ENCODE measurements around the gene P2RX1.
A peak's percentile ranks its signal among the peaks of the same experiment; 100 is the strongest.

The P2RX1 gene

DNA sequence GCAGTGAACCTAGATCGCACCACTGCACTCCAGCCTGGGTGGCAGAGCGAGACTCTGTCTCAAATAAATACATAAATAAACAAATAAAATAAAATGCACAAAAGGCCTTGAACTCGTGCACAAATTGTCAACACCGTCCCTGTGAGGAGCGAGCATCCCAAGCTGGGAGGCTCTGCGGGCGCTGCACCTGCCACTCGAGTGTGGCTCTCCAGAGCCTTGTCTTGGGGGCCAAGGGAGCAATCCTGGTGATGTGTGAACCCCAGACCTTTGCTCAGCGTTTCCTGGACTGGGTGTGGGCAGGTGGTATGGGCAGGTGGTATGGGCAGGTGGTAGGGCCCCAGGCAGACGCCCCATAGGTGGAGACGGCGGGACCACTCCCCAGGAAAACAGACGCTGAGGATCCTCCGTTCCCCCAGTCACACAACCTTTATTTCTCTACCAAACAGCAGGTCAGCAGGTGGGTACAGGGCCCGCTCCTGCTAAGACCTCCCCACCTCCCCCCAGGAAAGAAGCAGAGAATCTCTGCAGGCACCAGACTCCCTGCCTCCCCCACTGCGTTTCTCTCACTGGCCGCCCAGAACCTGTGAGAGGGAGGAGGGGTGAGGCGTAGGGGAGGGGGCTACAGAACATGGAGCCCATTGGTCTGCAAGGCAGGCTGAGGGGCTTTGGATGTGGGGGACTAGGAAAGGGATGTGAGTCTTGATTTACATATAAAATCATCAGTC, 7.4 kb upstream of the P2RX1 start:
- DNase-seq = no peak

DNA sequence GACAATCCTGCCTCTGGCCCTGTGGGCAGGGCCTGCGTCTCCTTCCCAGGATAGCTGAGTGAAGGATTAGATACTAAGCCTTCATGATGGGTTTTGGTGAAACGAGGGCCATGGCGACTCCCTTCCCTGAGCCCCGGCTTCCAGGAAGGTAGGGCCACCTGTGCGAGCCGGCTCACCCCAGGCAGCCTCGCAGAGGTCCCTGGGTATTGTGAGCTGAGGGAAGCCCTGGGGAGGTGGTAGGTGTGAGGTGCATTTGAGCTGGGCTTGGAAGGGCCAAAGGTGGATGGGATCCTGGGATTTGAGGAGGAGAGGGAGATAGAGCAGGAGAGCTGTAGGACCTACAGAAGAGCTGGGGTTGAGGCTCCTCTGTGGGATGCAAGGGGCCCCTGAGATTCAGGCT, 6.5 kb upstream of the P2RX1 start:
- no peak for DNase-seq

DNA sequence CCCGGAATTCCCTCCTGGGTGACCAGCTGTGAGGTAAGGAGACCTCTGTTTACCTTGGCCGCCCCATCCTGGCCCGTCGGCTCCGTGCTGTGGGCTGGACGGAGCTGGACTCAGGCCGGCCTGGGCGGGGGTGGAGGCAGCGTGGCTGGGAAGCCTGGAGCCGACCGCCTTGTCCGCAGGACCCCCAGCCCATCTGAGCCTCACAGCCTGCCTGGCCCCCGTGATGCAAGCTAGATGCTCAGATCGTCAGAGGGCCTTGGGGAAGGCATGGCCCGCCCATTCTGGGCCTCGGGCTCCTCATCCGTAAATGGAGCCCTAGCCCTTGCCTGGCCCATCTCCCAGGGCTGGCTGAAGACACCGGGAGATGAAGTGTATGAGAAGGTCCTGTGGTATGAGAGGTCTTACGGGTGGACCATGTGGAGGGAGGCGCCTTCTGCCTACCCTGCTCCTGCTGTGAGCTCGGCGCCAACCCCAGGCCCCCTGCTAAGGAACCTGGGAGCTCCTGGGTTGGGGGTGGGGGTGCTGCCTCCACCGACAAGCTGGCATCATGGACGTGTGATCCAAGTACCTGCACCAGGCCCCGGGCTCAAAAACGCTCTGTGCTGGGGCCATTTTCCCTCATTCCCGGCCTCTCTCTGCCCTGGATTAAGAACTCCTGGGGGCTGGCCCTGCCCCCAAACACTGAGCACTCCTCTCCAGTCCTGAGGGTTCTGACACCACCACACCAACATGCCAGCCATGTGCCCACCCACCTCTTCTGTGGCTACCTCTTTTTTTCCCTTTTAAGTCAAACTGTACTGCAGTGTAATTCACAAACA, 5.4 kb upstream of the P2RX1 start:
- DNase-seq = no peak

DNA sequence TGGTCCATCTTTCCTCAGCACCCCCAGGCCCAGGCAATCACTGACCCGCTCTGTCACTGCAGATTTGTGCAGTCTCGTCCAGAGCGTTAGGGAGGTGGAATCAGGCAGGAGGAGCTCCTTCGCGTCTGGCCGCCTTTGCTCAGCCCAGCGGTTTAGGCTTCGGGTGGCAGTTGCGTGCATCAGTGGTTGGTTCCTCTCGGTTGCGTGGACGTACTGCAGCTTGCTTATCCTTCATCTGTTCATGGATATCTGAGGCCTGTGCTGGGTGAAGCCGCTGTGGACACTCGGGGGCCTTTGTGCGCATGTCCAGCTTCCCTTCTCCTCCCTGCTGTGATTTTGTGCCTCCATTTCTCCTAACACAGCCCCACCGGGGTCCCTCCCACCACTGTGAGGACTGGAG, 4.7 kb upstream of the P2RX1 start:
- no peak for DNase-seq

DNA sequence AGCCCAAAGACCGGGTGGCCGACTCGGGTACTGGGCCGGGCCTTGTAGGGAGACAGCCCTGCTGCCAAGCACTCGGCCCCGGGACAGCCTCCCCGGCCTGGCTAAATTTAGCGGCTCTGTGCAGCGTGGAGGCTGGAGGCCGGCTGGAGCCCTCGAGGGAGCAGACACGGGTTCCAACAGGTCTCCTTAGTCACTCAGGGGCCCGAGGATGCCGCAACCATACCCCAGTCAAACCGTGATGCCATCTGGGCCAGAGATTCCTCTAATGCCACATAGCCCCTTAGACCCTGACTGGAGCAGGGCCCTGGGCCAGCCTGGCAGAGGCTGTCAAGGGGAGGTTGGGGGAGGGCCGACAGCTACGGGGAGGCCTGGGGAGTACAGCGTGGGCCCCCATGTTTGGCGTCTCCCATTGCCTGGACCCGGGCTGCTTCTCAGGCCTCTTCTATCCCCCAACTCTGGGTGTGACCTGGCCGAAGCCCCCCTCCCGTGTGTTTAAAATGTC, 2.9 kb upstream of the P2RX1 start:
- DNase-seq = no peak

DNA sequence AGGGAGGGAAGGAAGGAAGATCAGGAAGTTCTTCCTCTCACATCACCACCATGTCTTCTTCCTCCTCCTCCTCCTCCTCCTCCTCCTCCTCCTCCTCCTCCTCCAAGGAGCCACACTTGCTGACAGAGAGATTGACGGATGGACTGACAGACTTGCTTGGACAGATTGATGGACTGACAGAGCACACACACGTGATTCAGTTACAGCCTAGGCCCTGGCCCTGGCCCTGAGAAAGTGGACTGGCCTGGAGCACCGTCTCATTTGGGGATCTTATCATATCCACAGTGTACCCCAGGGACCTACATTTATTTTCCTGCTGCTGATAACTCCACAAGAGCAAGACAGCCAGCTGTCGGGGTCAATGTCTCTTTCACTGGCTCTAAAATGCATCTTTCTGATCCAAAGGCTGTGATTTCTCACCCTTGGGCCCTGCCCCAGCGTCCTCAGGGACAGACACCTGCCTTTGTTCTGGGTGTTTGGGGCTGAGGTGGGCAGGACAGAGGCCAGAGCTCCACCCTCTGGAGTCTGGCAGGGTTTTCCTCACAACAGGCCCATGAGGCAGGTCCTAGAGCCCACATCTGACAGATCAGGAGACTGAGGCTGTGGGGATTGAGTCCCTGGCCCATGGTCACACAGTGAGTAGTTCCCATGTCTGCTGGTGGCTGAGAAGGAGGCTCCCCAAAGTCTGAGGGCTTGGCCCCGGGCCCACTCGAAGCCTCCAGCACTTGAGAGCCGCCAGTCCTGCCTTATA, 2.3 kb upstream of the P2RX1 start:
- DNase-seq = no peak

DNA sequence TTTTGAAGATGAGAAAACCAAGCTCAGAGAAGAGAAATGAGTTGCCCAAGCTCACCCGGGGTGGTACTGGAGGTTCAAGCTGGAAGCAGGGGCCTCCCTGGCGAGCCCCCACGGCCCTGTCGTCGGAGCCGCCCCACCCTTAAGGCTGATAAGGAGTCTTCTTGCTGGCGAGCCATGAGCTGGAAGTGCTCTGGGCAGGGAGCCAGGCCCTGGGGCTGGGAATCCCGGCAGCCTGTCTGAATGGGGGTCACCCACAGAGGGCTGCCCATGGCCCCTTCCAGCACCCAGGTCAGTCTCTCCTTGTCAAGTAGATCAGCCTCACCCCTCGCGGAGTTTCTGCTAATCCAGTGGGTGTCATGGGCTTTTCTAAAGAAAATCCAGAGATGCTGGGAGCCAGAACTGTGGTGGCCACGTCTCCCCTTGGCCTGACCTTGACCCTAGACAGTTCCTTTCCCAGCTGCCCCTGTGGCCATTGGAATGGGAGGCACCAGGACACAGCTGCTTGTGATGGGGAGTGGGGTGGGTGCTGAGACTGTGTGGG, 1.2 kb upstream of the P2RX1 start:
- DNase-seq = no peak

DNA sequence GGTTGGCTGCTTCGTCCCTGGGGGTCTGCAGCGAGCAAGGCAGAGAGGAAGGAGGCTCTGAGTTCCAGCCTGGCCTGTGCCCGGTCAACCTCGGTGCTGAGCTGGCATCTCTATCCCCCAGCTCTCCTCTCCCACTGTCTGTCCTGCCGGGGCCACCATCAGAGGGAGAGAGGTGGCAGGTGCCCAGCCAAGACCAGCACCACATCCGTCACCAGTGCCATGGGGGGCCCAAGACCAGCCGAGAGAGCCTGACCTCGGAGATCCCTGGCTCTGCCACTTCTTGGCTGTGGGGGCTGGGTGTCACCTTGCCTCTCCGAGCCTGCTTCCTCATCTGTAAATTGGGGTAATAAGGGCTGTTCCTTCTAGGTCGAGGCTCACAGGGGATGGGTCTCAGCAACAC, 560 bp upstream of the P2RX1 start:
- DNase-seq = no peak

DNA sequence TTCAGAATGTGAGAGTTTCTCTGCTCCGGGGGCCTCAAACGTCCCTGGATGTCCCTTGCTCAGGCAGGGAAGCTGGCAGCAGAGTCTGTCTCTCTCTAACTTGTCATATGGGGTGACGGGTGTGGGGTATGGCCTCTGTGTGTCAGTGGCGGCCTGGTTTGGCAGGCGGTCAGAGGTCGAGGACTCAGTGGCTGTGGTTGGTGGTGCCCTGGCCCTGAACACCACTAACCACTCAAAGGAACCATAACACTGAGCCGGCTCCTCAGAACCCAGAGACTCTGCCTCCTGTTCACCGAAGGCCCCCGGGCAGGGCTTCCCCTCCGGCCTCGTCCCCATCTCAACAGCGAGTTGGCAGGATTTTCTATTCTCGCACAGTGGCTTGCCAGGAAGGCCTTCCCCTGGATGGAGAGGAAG, 677 bp downstream of the P2RX1 start:
- no peak for DNase-seq

DNA sequence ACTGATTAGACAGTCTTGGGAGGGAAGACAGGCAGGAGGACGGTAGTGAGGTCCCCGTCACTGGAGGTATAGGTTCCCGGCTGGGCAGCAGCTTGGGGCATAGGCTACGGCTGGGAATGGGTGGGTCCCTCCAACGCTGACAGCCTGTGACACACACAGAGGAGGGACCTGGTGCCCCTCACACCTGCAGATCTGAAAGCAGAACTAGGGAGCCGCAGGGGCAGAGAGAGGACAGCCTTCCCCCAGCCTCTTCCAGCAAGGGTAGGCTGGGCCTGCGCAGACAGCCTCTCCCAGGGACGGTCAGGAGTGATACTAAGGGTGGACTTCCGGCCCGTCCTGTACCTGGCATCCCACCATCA, 2.0 kb downstream of the P2RX1 start:
- no peak for DNase-seq

DNA sequence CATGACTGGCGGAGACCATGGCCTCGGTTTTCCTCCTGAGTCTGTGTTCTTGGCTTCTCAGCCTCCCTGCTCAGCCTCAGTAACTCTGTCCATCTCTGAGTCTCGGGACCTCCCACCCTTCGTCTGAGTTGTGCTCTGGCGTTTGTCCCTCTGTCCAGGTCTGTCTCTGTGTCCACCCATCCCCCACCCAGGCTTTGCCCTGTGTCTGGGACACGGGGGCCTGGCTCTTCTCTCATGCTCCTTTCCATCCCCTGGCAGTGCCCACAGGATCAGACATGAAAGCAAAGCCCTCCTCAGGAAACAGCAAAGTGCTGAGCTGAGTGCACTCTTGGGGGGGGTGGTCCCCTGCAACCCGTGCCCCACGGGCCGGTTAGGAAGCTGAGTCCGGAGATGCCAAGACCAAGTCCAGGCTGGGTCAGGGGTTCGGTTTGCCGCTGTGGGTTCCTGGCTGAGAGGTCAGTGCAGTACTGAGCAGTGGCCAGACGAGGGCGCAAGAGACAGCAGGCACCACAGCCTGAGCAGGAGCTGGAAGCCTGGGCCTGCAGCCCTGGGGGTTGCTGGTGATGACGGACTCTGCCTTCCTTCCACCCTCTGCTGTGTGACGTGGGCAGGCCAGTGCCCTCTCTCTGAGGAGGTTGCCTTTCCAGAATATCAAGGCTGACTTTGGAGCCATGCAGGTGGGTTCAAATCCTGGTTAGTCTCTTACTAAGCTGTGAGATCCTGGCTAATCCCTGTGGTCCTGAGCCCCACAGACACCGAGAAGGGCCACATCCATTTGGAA, 2.5 kb downstream of the P2RX1 start:
- DNase-seq = peak; percentile 33 to 58

DNA sequence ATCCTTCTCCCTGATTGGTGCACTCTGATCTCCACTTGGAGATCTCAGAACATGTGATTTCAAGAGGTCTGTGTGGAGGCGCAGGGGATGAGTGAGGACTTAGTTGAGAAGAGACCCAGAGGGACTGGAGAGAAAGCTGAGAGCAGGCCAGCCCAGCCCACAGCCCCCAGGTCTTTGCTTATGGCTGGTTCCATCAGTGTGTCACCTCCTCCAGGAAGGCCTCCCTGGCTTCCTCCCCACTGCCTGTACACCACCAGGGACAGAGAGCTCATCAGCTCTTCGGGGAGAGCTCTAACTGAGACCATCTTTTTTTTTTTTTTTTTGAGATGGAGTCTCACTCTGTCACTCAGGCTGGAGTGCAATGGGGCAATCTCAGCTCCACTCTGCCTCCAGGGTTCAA, 3.4 kb downstream of the P2RX1 start:
- DNase-seq = no peak

DNA sequence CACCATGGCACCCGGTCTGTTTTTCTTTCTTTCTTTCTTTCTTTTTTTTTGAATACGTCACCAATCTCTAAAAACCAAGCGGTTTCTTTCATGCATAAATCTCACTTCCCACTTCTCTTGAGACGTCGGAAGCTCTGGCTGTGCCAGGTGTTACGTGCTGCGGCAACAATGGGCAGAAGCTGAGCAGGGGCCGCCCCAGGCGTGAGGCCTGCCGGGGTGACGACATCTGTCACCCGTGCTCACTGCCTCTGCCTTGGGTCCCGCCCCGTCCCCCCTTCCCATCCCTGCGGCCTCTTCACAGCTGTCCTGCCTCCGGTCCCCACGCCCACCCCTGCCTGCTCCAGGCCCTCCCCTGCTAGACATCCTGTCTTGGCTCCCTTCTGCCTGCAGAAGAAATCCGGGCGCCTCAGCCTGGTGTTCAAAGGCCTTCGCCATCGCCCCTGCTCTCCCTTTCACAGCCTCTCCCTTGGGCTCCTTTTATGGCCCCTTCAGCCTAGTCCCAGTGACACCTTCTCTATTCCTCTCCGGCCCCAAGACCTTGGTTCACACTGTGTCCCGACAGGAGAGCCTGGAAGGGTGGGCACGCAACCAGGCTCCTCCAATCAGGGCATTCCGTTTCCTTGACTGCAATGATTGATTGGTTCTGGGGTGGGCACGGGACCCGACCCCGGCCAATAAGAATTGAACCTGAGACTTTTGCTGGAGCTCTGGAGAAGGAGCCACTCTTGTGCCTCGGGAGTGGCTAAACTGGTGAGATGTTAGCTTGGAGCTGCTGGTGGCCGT, 4.8 kb downstream of the P2RX1 start:
- DNase-seq = no peak

DNA sequence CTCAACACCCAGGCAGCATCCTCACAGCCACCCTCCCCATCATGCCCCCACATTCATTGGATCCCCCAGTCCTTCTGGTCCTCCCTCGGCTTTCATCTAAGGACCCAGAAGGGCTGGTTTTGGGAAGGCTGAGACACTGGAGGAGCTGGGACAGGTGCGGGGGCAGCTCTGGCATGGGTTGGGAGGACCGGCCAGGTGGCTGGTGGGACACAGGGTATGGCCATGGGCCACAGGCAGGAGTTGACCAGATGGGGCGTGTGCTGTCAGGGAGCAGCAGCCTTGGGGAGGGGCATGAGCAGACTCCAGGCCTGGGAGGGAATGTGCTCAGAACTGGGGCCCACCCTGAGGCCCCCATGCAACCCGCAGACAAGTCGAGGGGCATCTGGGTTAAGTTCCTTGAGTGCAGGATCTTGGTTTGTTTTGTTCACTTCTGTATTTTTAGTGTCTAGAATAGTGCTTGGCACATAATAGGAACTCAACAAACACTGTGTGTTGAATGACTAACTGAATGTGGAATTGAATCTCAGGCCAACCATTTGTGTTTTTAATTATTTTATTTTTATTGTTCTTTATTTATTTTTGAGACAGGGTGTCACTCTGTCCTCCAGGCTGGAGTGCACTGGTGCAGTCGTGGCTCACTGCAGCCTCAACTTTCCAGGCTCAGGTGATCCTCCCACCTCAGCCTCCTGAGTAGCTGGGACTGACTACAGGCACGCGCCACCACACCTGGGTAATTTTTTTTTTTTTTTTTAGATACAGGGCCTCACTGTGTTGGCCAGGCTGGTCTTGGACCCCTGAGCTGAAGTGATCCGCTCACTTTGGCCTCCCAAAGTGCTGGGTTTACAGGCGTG, 5.6 kb downstream of the P2RX1 start:
- no peak for DNase-seq

DNA sequence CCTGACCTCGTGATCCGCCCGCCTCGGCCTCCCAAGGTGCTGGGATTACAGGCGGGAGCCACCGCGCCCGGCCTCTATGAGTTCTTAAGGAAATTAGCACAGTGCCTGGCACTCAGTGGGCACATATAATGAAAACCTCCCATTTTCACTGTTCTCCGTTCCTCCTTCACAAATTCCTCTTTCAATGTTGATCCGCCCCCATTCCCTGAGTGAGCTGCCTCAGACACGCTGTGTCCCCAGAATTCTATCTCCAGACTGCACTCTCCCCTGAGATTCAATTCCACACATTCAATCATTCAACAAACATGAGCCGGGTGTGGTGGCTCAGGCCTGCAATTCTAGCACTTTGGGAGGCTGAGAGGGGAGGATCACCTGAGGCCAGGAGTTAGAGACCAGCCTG, 7.0 kb downstream of the P2RX1 start:
- DNase-seq = no peak

DNA sequence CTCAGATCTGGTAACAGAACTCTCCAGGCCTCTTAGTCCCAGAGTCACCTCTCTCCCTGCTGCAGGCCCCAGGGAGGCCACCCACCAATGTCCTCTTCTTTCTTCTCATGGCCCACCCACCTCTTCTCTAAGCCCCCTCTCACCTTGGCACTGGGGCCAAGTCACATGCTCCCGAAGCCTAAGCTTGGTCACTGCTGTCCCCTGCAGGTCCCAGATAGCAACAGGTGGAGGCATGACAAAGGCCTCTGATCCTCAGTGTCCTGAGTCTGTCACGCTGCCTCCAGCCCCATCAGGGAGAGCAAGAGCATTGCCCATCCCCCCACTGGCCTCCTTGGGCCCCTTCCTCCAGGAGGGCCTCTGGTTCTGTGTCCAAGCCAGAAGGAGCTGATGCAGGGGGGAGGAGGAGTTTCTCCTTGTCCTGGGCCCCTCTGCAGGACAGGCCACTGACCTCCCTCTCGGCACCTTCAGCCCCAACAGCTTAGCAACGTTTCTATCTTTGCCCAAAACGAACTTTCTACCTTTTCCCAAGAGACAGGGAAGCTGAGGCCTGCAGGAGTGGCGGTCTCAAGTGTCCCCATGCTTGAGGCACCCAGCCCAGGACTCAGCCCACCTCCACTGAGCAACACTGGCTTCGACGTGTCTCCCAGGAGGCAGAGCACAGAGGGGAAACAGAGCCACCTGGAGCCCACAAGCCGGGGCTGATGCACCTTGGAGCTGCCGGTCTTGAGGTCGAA, 8.6 kb downstream of the P2RX1 start:
- DNase-seq = no peak

DNA sequence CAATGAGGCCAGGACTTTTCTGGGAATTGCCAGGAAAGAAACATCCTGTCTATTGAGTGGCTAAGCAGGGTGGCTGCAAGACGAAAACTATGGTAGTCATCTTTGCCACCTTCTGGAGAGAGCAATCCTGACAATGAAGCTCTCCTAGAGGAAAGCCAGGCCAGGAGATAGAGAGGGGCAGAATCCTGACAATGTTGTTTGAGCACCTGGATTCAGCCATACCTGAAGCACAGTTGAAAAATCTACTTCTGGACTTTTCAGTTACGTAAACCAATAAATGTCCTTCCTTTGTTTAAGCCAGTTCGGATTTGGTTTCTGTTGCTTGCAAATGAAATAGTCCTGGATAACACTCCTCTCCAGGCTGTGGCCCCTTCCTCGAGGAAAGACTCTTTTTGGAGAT, 9.4 kb downstream of the P2RX1 start:
- DNase-seq = no peak

DNA sequence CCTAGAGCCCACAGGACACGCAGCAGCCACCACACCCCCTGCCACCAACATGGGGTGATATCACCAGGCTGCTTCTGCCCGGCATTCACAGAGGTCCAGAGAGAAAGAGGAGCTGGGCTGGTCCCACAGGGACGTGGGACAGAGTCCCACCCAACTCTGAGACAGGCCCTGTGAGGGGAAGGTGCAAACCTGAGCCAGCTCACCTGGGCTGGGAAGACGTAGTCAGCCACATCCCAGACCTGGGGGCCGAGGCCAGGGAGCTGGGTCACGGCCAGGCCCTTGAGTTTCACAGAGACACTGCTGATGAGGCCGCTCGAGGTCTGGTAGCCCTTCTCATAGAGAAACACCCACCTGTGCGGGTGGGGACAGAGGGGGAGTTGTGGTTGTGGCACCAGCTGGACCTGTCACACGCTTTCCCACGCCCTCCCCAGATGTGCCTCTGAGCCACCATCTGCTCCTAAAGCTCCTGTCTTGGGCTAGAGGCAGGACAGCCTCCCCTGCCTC, 11.2 kb downstream of the P2RX1 start:
- no peak for DNase-seq

DNA sequence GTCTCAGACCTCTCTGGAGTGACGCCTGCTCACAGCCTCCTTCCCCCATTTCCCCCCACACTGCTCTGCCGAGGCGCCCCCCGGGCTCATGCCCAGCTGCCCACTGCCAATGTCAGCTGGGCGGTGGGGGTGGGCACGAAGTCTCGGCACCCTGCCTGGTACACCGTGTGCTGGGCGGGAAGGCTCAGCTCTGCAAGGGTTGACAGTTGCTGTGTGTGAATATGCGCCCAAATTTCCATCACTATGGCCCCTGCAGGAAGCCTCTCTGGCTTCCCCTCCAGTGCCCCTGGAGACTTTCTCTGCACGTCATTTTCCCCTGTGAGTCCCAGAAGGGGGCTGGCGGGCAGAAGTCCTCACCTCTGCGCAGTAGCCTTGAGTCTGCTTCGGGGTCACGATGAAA, 11.8 kb downstream of the P2RX1 start:
- no peak for DNase-seq

DNA sequence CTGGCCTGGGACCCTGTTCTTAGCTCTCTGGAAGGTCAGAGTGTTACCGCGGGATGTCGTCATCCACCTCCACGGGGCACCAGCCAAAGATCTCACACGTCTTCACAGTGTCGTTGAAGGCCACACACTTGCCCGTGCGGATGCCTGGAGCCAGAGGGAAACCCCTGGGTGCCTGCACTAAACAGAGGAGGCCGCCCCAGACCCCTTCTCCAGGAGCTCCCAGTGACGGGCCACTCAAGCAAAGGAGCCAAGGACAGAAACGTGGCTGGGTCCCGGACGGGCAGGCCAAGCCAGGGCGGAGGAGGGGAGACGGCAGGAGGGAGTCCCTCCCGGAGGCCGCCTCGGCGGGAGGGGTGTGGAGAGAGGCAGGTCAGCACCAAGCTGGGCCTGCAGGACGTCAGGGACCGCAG, 12.4 kb downstream of the P2RX1 start:
- no peak for DNase-seq
